ENCODE results near the gene KIAA1328.

DNA sequence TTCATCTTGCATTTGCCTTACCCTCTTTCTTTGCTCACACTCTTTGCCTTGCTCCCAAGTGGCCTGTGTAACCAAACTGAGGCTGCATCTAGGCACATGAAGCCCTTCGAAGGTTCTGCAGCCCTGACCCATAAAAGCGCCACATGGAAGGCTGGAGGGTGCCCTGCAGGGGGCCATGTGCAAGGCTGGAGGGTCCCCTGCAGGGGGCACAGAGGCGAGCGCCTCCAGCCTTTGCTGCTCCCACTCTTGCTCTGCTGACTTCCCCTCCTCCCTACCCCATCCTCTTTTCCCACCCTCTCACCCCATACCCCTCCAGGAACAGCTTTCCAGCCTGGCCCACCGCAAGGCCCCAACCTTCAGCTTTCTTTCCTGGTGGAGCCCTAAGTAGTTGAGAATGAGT, 419.4 kb downstream of the KIAA1328 start:
- TF ChIP-seq, protein P1, sequence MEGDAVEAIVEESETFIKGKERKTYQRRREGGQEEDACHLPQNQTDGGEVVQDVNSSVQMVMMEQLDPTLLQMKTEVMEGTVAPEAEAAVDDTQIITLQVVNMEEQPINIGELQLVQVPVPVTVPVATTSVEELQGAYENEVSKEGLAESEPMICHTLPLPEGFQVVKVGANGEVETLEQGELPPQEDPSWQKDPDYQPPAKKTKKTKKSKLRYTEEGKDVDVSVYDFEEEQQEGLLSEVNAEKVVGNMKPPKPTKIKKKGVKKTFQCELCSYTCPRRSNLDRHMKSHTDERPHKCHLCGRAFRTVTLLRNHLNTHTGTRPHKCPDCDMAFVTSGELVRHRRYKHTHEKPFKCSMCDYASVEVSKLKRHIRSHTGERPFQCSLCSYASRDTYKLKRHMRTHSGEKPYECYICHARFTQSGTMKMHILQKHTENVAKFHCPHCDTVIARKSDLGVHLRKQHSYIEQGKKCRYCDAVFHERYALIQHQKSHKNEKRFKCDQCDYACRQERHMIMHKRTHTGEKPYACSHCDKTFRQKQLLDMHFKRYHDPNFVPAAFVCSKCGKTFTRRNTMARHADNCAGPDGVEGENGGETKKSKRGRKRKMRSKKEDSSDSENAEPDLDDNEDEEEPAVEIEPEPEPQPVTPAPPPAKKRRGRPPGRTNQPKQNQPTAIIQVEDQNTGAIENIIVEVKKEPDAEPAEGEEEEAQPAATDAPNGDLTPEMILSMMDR (IDR thresholded peaks at IDR 0.05; ENCODE audit: extremely low read depth in 1 of 2, insufficient read depth in 1 of 2, low read depth in 1 of 2, low read length in 2 of 2) = no peak
- TF ChIP-seq POLR2A (IDR thresholded peaks at IDR 0.05; ENCODE audit: low read depth, low read length) (no peak), EZH2 (IDR thresholded peaks at IDR 0.05; ENCODE audit: borderline replicate concordance, low read depth, low read length, severe bottlenecking) (no peak), GATA2 (IDR thresholded peaks at IDR 0.05; ENCODE audit: insufficient read depth, insufficient read length, low read depth, low read length) (no peak), POLR2AphosphoS5 (IDR thresholded peaks at IDR 0.05; ENCODE audit: insufficient read depth, low read depth, low read length) (no peak)
- TF ChIP-seq, protein P2, sequence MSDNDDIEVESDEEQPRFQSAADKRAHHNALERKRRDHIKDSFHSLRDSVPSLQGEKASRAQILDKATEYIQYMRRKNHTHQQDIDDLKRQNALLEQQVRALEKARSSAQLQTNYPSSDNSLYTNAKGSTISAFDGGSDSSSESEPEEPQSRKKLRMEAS (IDR thresholded peaks at IDR 0.05; ENCODE audit: insufficient read depth, insufficient read length) = no peak
